NB4 (cell line): ENCODE data around the gene ARL2BP.

Experiments used
- DNase-seq: peaks from one replicate; pipeline ENCODE4 v3.0.0; 2010; ENCODE audit warnings: low read depth
- H3K4me3 ChIP-seq: one replicate; pipeline ENCODE4 v1.5.1; 2011; ENCODE audit warnings: mild to moderate bottlenecking, low read depth, low read length, moderate library complexity
- MAX ChIP-seq: IDR thresholded peaks from 2 replicates; pipeline ENCODE4 v1.6.1; 2011; ENCODE audit warnings: low read depth, low read length
- MYC ChIP-seq: IDR thresholded peaks from 2 replicates; pipeline ENCODE4 v1.6.1; 2011; ENCODE audit warnings: low read depth, low read length
- POLR2A ChIP-seq: IDR thresholded peaks from 2 replicates; pipeline ENCODE4 v1.6.1; 2011; ENCODE audit warnings: mild to moderate bottlenecking; ENCODE audit not compliant: insufficient read length; ENCODE audit errors: extremely low read depth
- TF ChIP-seq, protein P1 (sequence below): IDR thresholded peaks from one replicate; pipeline ENCODE4 v1.5.1; 2012; ENCODE audit warnings: low read depth, low read length

The ARL2BP gene

GRCh38 chr16:57203451-57203850 lies 41.6 kb upstream of the ARL2BP start:
- no peak overlapping the region for H3K4me3 ChIP-seq
- DNase-seq = no peak
- TF ChIP-seq POLR2A (no peak), MAX (no peak), MYC (no peak)
- TF ChIP-seq, protein P1, sequence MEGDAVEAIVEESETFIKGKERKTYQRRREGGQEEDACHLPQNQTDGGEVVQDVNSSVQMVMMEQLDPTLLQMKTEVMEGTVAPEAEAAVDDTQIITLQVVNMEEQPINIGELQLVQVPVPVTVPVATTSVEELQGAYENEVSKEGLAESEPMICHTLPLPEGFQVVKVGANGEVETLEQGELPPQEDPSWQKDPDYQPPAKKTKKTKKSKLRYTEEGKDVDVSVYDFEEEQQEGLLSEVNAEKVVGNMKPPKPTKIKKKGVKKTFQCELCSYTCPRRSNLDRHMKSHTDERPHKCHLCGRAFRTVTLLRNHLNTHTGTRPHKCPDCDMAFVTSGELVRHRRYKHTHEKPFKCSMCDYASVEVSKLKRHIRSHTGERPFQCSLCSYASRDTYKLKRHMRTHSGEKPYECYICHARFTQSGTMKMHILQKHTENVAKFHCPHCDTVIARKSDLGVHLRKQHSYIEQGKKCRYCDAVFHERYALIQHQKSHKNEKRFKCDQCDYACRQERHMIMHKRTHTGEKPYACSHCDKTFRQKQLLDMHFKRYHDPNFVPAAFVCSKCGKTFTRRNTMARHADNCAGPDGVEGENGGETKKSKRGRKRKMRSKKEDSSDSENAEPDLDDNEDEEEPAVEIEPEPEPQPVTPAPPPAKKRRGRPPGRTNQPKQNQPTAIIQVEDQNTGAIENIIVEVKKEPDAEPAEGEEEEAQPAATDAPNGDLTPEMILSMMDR = no peak

- peak; percentile 14 for DNase-seq
- H3K4me3 ChIP-seq = no peak overlapping the region
- TF ChIP-seq POLR2A (no peak), MYC (no peak), MAX (no peak)
- TF ChIP-seq, protein P1 = peak; percentile 10
Measured at GRCh38 chr16:57204675-57205074, 40.4 kb upstream of the ARL2BP start.

DNA sequence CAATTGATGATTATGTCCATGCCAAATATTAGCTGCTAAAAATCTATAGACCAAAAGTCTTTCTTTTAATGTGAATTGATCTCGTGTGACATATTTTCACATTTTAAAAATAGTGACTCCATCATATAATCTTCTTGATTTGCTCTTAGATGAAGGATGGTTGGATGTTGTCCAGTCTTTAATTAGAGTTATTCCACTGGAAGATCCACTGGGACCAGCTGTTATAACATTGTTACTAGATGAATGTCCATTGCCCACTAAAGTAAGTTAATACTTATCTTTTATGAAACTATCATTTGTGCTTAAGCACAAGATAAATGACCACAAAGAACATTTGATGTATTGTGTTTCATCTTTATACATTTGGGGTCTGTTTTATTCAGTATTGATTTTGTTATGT lies 36.1 kb upstream of the ARL2BP start:
- TF ChIP-seq, protein P1 = no peak
- TF ChIP-seq MYC (no peak), MAX (no peak), POLR2A (no peak)
- DNase-seq = no peak
- H3K4me3 ChIP-seq = no peak overlapping the region

- H3K4me3 ChIP-seq = no peak overlapping the region
- no peak for DNase-seq
- TF ChIP-seq MYC (no peak), POLR2A (no peak), MAX (no peak)
- TF ChIP-seq, protein P1 = no peak
Measured at GRCh38 chr16:57209780-57210179, 35.3 kb upstream of the ARL2BP start.

- no peak overlapping the region for H3K4me3 ChIP-seq
- TF ChIP-seq MAX (no peak), POLR2A (no peak), MYC (no peak)
- TF ChIP-seq, protein P1 = no peak
- DNase-seq = no peak
Measured at GRCh38 chr16:57213462-57213861, 31.6 kb upstream of the ARL2BP start.

- no peak overlapping the region for H3K4me3 ChIP-seq
- TF ChIP-seq POLR2A (no peak), MAX (no peak), MYC (no peak)
- TF ChIP-seq, protein P1 = no peak
- DNase-seq = no peak
Measured at GRCh38 chr16:57216968-57217367, 28.1 kb upstream of the ARL2BP start.
